ENCODE measurements around the gene CCDC171. TPM values are rescaled to one million over a fixed set of nuclear protein-coding genes. Genes with fewer than 3 reads are reported as not detected.

Gene CCDC171
- total RNA-seq (2013; cell fraction: nucleolus; rRNA removed): 28.4 and 29.3 TPM in 2 replicates
- 2.0 and 3.5 TPM in 2 replicates for total RNA-seq (2014; rRNA removed)
- 6.0 and 7.2 TPM in 2 replicates for total RNA-seq (2014; rRNA removed; fragmentation: Illumina TruSeq; extraction: Trizol)
- total RNA-seq (2021): 2.1 and 4.0 TPM in 2 replicates
- 1.7 TPM for polyA plus RNA-seq (2011; ENCODE audit: low read depth)
- 3.0 and 3.9 TPM in 2 replicates for polyA plus RNA-seq (2011; rRNA removed)
- polyA plus RNA-seq (2011; cell fraction: cytosol; rRNA removed): 0.97 and 1.6 TPM in 2 replicates
- polyA plus RNA-seq (2011; cell fraction: nucleus; rRNA removed): 5.0 and 5.1 TPM in 2 replicates
- polyA plus RNA-seq (2012): 1.0 and 1.9 TPM in 2 replicates
- 2.4 and 2.6 TPM in 2 replicates for polyA plus RNA-seq (2014; fragmentation: Illumina TruSeq; extraction: Trizol)
- polyA plus RNA-seq (2014; fragmentation: Nextera tagmentation; extraction: Ambion mirVana): 1 to 10 TPM in 1 of 2 experiments, under 1 TPM in 1; 1.00 to 1.1 TPM
- 1.4 and 2.6 TPM in 2 replicates for polyA plus RNA-seq (2014; rRNA removed)
- 1 to 10 TPM; 2.9 to 3.8 TPM for polyA plus RNA-seq (2016; fragmentation: Nextera tagmentation; extraction: Ambion mirVana)
- 7.9 and 10.1 TPM in 2 replicates for polyA minus RNA-seq (2011; rRNA and poly(A)+ RNA removed)
- polyA minus RNA-seq (2011; cell fraction: cytosol; rRNA and poly(A)+ RNA removed): 1.6 and 1.9 TPM in 2 replicates
- 16.8 and 26.1 TPM in 2 replicates for polyA minus RNA-seq (2011; cell fraction: nucleus; rRNA and poly(A)+ RNA removed)
- Bru-seq, nascent RNA: percentile 43 among the genes with signal in this experiment
- percentile 39 among the genes with signal in this experiment for BruChase-seq, experiment 1, labeled RNA remaining after a 6-hour chase
- percentile 43 among the genes with signal in this experiment for BruChase-seq, experiment 2, labeled RNA remaining after a 2-hour chase
- long read RNA-seq, experiment 1, partial matches to known transcripts: 0 of 1 reads
- long read RNA-seq, experiment 1, other reads (novel, unspliced or antisense): 1 of 1 reads
- long read RNA-seq, experiment 2, partial matches to known transcripts: 9 of 20 reads
- long read RNA-seq, experiment 2, other reads (novel, unspliced or antisense): 11 of 20 reads

DNA sequence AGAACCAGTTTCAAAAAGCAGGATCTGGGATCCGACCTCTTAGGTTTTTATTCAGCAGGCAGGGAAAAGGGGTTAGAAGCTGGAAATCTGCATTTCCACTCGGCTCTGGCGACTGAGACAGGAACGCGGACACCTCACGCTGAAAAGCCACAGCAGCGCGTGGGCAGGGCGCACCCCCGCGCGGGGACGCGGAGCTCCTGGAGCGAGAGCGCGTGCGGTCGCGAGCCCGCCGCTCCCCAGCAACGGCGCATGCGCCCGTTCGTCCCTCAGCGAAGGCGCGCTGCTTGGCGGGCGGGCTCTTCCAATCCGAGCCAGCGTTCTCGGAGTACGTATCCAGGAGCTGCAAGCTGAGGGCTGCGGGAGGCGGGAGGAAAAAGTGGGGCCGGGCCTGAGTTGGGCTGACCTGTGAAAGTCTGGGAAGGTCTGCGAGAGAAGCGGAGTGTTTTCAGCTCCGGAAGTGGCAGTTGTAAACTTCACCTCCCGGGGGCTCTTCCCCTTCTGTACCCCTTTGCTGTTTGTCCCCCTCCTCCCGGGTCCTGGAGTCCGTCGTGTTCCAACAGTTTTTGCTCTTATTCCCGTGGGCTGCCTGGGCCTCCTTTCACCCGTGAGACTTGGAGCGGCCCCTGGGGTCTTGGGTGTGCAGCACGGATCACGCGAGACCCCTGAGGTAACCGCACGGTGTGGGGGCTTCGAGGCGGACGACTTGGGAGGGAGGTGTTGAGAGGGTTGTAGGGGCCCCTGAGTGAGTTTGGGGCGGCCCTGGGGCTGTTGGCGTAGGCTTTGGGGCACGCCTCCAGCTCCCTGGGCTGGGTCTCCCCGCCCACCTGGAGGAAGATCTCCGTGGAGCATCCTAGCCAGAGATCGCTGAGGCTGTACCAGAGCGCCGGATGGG is at the start of gene CCDC171:
Gene CCDC171 (plus strand): TSS at position 408 of the 892 bp plus-strand sequence. CDS start 11,046 bp downstream, outside the sequence.
- FAIRE-seq (peak; percentile 64), ATAC-seq (peak; percentile 88), DNase-seq (ENCODE audit: low read depth, low spot score) (peak; percentile 75)
- H3K4me3 ChIP-seq: peak within 1 kb of the TSS; percentile 95
- no peaks in the 10 kb centered on the region for H3K27me3 ChIP-seq (replicated peaks in 1 of 2; ENCODE audit: control insufficient read depth in 2 of 2, insufficient read depth in 2 of 2, low read length in 1 of 2)
- intact Hi-C loops (cut with micrococcal nuclease; ENCODE audit: unreplicated experiment) (loop anchor here (2.0 to 5.0 kb wide), 2 partner anchors 46 to 54 kb away; no protein-coding TSS in a partner anchor), in situ Hi-C loops (cut with MboI) (no loop called here)
- H3K4me1 ChIP-seq (ENCODE audit: control insufficient read depth, insufficient read depth, low read length): peaks cover 8% of the 10 kb centered on the region
- peak within 1 kb of the TSS; percentile 85 for H3K9ac ChIP-seq (ENCODE audit: control insufficient read depth, insufficient read depth, low read length)
- SMC1A ChIA-PET (ENCODE audit: uncharacterized antibody, unreplicated experiment): interaction anchor here (0.6 to 2.6 kb wide), 16 partner anchors 11 to 342 kb away, joined by 3 to 12 read pairs (median 4); no protein-coding TSS in a partner anchor
- POLR2A ChIA-PET: interaction anchor here (0.6 to 2.8 kb wide), 7 partner anchors 11 to 130 kb away, joined by 3 to 10 read pairs (median 6); partner anchors contain the start of genes PSIP1 and SNAPC3
- H3K9me3 ChIP-seq (replicated peaks; ENCODE audit: control insufficient read depth, insufficient read depth, low read length): no peaks in the 10 kb centered on the region
- no peaks in the 10 kb centered on the region for H4K20me1 ChIP-seq (ENCODE audit: control insufficient read depth, insufficient read depth)
- peak within 1 kb of the TSS; percentile 96 for H2AFZ ChIP-seq (ENCODE audit: control insufficient read depth, low read depth, low read length)
- no peaks in the 10 kb centered on the region for H3K36me3 ChIP-seq (ENCODE audit: control insufficient read depth in 2 of 2, insufficient read depth in 2 of 2, low read length in 1 of 2)
- peak within 1 kb of the TSS; percentile 80 for H3K27ac ChIP-seq (ENCODE audit: control insufficient read depth, insufficient read depth)
- WGBS (ENCODE audit: insufficient coverage, insufficient replicate concordance, low lambda C conversion rate, missing lambda C conversion rate): under 1% methylated on average over 64 of the region's 65 CpGs
- H3K79me2 ChIP-seq (ENCODE audit: control insufficient read depth, insufficient read depth, low read length): no peaks in the 10 kb centered on the region
- RAD21 ChIA-PET (ENCODE audit: unreplicated experiment): interaction anchor here (0.7 to 3.3 kb wide), 16 partner anchors 9 to 131 kb away, joined by 3 to 18 read pairs (median 6); partner anchors contain the start of gene PSIP1
- CTCF ChIA-PET: interaction anchor here (0.7 to 3.2 kb wide), 21 partner anchors 10 to 356 kb away, joined by 3 to 24 read pairs (median 4); partner anchors contain the start of gene SNAPC3
- H3K4me2 ChIP-seq (ENCODE audit: control insufficient read depth, insufficient read depth): peak within 1 kb of the TSS; percentile 92
- TSS peak; percentile 77 for BruUV-seq (replicated peaks)
- TF ChIP-seq MTA2 (IDR thresholded peaks at IDR 0.05; ENCODE audit: low read depth) (peak; percentile 22; the same call in 1 of the 2 replicates), STAT1 (conservative IDR thresholded peaks at IDR 0.05) (no peak), SP1 (IDR thresholded peaks at IDR 0.05; ENCODE audit: low read depth, low read length) (peak; percentile 44), NFYA (IDR thresholded peaks at IDR 0.05; ENCODE audit: borderline replicate concordance, low read depth, low read length) (no peak), WRNIP1 (IDR thresholded peaks at IDR 0.05; ENCODE audit: borderline replicate concordance, low read depth, low read length) (no peak), KDM1A (IDR thresholded peaks at IDR 0.05; ENCODE audit: borderline replicate concordance) (no peak), NRF1 (conservative IDR thresholded peaks at IDR 0.05; ENCODE audit: low read depth, low read length) (peak; percentile 72), SUZ12 (IDR thresholded peaks at IDR 0.05; ENCODE audit: unreplicated experiment) (no peak), BMI1 (IDR thresholded peaks at IDR 0.05; ENCODE audit: borderline replicate concordance) (no peak), PML (IDR thresholded peaks at IDR 0.05; ENCODE audit: low read length) (peak; percentile 52; the same call in 1 of the 2 replicates), EGR1 (IDR thresholded peaks at IDR 0.05; ENCODE audit: borderline replicate concordance in 1 of 2, low read depth in 2 of 2, low read length in 2 of 2) (peak in 1 of 2 experiments; percentile 93; a peak in 2 of 3 replicates), ATF7 (IDR thresholded peaks at IDR 0.05; ENCODE audit: low read depth) (0 out of 2 replicates have a peak, but pooled peaks have one; percentile 42), SREBF2 (IDR thresholded peaks at IDR 0.05; ENCODE audit: low read length) (no peak), EP300 (IDR thresholded peaks at IDR 0.05; ENCODE audit: borderline replicate concordance in 1 of 2, control insufficient read depth in 1 of 2, low read depth in 2 of 2, low read length in 2 of 2) (no peak; a peak in 1 of 4 replicates), BACH1 (IDR thresholded peaks at IDR 0.05; ENCODE audit: borderline replicate concordance) (peak; percentile 85), FOXK2 (IDR thresholded peaks at IDR 0.05) (no peak), RB1 (IDR thresholded peaks at IDR 0.05; ENCODE audit: borderline replicate concordance) (peak; percentile 85)

Measured in GM12878 (cell line).